Neural cell (in vitro differentiated cells): ENCODE measurements around the gene BTN2A1.

Source experiments
- EP300 ChIP-seq: fragments of 450-650 bp; conservative IDR thresholded peaks from 2 replicates; pipeline ENCODE4 v1.6.1; 2014; ENCODE audit warnings: antibody characterized with exemption, mild to moderate bottlenecking, moderate library complexity; ENCODE audit not compliant: poor library complexity, severe bottlenecking
- EZH2 ChIP-seq: fragments of 200-600, 300-800 bp; shearing (Covaris generic), sonication (generic); IDR thresholded peaks from 2 replicates; pipeline ENCODE4 v1.6.1; 2014; ENCODE audit warnings: antibody characterized with exemption, low read length, borderline replicate concordance, mild to moderate bottlenecking; ENCODE audit not compliant: insufficient read depth, poor library complexity, severe bottlenecking
- MXI1 ChIP-seq: fragments of 450-650 bp; conservative IDR thresholded peaks from 2 replicates; pipeline ENCODE4 v1.6.1; 2014; ENCODE audit warnings: antibody characterized with exemption, mild to moderate bottlenecking; ENCODE audit not compliant: poor library complexity, severe bottlenecking
- POLR2AphosphoS5 ChIP-seq: IDR thresholded peaks from 2 replicates; pipeline ENCODE4 v1.6.1; 2012
- RAD21 ChIP-seq: fragments of 450-650 bp; conservative IDR thresholded peaks from 2 replicates; pipeline ENCODE4 v1.6.1; 2014; ENCODE audit warnings: antibody characterized with exemption, mild to moderate bottlenecking, moderate library complexity
- SMC3 ChIP-seq: fragments of 450-650 bp; conservative IDR thresholded peaks from 2 replicates; pipeline ENCODE4 v1.6.1; 2014; ENCODE audit warnings: antibody characterized with exemption, mild to moderate bottlenecking, moderate library complexity; ENCODE audit not compliant: poor library complexity
- TAF1 ChIP-seq: IDR thresholded peaks from 2 replicates; pipeline ENCODE4 v1.6.1; 2012; ENCODE audit warnings: low read depth
- TF ChIP-seq, protein P1 (sequence below): fragments of 450-650 bp; IDR thresholded peaks from 2 replicates; pipeline ENCODE4 v1.5.1; 2014; ENCODE audit warnings: antibody characterized with exemption, mild to moderate bottlenecking, moderate library complexity; ENCODE audit not compliant: poor library complexity, severe bottlenecking
- TF ChIP-seq, protein P2 (sequence below): IDR thresholded peaks from 2 replicates; pipeline ENCODE4 v1.6.1; 2012; ENCODE audit warnings: borderline replicate concordance

DNA sequence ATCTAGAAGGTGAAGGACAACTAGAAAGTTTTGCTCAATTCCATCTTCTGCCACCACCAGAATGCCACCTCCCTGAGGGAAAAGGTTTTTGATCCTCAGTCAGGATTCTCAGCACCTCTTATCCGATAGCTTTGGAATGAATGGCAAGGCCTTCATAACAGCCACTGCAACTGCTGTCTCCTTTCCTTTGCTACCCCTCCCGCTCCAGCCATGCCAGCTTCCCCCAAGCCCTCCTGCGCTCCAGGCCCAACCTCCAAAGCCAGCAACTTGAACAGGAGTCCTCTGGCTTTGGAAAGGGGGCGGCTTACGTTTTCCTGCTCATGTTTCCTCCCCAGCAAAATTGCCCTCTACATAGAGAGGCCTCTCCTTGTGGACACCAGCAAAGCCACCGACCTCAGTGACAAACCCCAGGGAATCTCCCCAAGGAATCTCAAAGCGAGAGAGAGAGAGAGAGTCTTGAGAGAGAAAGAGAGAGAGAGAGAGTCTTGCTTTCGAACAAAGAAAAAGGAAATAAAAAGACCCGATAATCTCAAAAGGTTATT, 420 bp upstream of the BTN2A1 start:
- TF ChIP-seq, protein P1, sequence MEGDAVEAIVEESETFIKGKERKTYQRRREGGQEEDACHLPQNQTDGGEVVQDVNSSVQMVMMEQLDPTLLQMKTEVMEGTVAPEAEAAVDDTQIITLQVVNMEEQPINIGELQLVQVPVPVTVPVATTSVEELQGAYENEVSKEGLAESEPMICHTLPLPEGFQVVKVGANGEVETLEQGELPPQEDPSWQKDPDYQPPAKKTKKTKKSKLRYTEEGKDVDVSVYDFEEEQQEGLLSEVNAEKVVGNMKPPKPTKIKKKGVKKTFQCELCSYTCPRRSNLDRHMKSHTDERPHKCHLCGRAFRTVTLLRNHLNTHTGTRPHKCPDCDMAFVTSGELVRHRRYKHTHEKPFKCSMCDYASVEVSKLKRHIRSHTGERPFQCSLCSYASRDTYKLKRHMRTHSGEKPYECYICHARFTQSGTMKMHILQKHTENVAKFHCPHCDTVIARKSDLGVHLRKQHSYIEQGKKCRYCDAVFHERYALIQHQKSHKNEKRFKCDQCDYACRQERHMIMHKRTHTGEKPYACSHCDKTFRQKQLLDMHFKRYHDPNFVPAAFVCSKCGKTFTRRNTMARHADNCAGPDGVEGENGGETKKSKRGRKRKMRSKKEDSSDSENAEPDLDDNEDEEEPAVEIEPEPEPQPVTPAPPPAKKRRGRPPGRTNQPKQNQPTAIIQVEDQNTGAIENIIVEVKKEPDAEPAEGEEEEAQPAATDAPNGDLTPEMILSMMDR: no peak
- TF ChIP-seq EP300 (no peak), POLR2AphosphoS5 (no peak), SMC3 (no peak), RAD21 (no peak), MXI1 (no peak), EZH2 (no peak), TAF1 (no peak)
- TF ChIP-seq, protein P2, sequence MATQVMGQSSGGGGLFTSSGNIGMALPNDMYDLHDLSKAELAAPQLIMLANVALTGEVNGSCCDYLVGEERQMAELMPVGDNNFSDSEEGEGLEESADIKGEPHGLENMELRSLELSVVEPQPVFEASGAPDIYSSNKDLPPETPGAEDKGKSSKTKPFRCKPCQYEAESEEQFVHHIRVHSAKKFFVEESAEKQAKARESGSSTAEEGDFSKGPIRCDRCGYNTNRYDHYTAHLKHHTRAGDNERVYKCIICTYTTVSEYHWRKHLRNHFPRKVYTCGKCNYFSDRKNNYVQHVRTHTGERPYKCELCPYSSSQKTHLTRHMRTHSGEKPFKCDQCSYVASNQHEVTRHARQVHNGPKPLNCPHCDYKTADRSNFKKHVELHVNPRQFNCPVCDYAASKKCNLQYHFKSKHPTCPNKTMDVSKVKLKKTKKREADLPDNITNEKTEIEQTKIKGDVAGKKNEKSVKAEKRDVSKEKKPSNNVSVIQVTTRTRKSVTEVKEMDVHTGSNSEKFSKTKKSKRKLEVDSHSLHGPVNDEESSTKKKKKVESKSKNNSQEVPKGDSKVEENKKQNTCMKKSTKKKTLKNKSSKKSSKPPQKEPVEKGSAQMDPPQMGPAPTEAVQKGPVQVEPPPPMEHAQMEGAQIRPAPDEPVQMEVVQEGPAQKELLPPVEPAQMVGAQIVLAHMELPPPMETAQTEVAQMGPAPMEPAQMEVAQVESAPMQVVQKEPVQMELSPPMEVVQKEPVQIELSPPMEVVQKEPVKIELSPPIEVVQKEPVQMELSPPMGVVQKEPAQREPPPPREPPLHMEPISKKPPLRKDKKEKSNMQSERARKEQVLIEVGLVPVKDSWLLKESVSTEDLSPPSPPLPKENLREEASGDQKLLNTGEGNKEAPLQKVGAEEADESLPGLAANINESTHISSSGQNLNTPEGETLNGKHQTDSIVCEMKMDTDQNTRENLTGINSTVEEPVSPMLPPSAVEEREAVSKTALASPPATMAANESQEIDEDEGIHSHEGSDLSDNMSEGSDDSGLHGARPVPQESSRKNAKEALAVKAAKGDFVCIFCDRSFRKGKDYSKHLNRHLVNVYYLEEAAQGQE: no peak
